ENCODE measurements around the gene GNL1.
A peak's percentile ranks its signal among the peaks of the same experiment; 100 is the strongest.
"Not testable (repeated sequence)": the region's sequence is repeated elsewhere in the genome, so short reads cannot be mapped to it uniquely, and the experiment has no call there.

GNL1 gene

DNA sequence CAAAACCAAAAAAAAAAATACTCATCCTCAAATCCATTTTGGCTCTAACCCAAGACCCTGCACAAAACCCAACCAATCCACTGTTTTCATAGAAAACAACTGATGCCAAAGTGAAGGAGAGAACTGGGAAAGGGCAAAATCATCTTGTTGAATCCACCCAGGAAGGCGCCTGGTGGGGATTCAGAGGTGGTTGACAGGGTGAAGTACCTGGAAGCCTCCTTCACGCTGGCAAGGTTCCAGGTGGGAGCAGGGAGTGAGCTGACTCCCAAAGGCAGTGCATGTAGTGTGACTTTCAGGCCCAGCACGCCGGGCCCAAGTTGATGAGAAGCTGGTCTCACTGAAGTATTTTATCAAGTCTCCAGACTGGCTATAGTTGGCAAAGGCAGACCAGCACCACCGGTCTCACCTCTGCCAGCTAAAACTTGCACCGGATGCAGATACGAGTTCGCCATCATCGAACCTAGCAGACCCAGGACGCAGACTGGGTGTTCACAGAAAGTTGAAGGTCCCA is 44.2 kb upstream of the GNL1 start:
- Histone ChIP-seq H3K36me3 (replicated peaks) (peaks cover 55% of the 10 kb centered on the region), H3K27ac (no peak overlapping the region), H3K4me3 (ENCODE audit: low read depth, low read length) (no peak overlapping the region), H3K27me3 (replicated peaks) (no peaks in the 10 kb centered on the region)
- DNase-seq = no peak
- TF ChIP-seq, protein P1, sequence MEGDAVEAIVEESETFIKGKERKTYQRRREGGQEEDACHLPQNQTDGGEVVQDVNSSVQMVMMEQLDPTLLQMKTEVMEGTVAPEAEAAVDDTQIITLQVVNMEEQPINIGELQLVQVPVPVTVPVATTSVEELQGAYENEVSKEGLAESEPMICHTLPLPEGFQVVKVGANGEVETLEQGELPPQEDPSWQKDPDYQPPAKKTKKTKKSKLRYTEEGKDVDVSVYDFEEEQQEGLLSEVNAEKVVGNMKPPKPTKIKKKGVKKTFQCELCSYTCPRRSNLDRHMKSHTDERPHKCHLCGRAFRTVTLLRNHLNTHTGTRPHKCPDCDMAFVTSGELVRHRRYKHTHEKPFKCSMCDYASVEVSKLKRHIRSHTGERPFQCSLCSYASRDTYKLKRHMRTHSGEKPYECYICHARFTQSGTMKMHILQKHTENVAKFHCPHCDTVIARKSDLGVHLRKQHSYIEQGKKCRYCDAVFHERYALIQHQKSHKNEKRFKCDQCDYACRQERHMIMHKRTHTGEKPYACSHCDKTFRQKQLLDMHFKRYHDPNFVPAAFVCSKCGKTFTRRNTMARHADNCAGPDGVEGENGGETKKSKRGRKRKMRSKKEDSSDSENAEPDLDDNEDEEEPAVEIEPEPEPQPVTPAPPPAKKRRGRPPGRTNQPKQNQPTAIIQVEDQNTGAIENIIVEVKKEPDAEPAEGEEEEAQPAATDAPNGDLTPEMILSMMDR (IDR thresholded peaks at IDR 0.05; ENCODE audit: low read depth, low read length, missing control alignments) = no peak
- in situ Hi-C loops (cut with HindIII; ENCODE audit: low pct_ligation_motif_present, low sequenced_read_pairs) = no loop called here

- Histone ChIP-seq H3K4me3 (ENCODE audit: low read depth, low read length) (no peak overlapping the region), H3K36me3 (replicated peaks) (peaks cover 49% of the 10 kb centered on the region), H3K27me3 (replicated peaks) (no peaks in the 10 kb centered on the region), H3K27ac (no peak overlapping the region)
- in situ Hi-C loops (cut with HindIII; ENCODE audit: low pct_ligation_motif_present, low sequenced_read_pairs) = no loop called here
- DNase-seq = no peak
- TF ChIP-seq, protein P1 (IDR thresholded peaks at IDR 0.05; ENCODE audit: low read depth, low read length, missing control alignments) = no peak
These were observed 43.5 kb upstream of the GNL1 start for GRCh38 chr6:30599625-30600324.

DNA sequence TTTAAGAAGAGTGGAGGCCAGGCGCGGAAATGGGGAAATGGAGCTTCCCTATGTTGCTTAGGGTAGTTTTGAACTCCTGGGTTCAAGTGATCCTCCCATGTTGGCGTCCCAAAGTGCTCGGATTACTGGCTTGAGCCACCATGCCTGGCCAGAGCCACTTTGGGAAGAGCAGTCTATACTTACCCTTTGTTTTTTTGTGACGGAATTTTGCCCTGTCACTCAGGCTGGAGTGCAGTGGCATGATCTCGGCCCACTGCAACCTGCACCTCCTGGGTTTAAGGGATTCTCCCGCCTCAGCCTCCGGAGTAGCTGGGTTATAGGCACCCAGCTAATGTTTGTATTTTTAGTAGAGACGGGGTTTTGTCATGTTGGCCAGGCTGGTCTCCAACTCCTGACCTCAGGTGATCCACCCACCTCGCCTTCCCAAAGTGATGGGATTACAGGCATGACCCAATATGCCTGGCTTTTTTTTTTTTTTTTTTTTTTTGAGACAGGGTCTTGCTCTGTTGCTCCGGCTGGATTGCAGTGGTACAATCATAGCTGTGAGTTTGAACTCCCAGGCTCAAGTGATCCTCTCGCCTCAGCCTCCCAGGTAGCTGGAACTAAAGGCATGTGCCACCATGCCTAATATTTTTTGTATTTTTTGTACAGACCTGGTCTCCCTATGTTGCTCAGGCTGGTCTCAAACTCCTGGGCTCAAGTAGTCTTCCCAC is 42.8 kb upstream of the GNL1 start:
- Histone ChIP-seq H3K4me3 (ENCODE audit: low read depth, low read length) (no peak overlapping the region), H3K36me3 (replicated peaks) (peaks cover 49% of the 10 kb centered on the region), H3K27me3 (replicated peaks) (no peaks in the 10 kb centered on the region), H3K27ac (no peak overlapping the region)
- in situ Hi-C loops (cut with HindIII; ENCODE audit: low pct_ligation_motif_present, low sequenced_read_pairs) = no loop called here
- DNase-seq = no peak
- TF ChIP-seq, protein P1 (IDR thresholded peaks at IDR 0.05; ENCODE audit: low read depth, low read length, missing control alignments) = no peak

- not testable (repeated sequence) for H3K27ac ChIP-seq
- H3K36me3 ChIP-seq (replicated peaks) = peaks cover 34% of the 10 kb centered on the region
These were observed 41.2 kb upstream of the GNL1 start for GRCh38 chr6:30597315-30598144.

DNA sequence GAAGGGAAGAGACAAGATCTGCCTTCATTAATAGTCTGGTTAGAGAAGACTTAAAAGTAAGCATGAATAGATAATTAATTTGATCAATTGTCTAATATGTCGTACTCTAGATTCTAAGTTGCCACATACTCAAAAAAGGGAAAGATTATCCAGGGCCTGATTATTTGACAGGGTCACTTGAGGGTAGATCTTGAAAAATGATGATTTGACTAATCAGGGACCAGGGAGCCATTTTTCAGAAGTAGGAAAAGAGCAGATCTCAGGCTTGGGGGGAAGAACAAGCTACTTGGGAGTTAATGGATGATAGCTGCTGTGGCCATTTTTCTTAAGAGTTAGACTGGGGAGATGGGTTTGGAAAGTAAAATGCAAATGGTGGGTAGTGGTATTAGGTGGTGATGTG is 36.0 kb upstream of the GNL1 start:
- in situ Hi-C loops (cut with HindIII; ENCODE audit: low pct_ligation_motif_present, low sequenced_read_pairs) = no loop called here
- Histone ChIP-seq H3K4me3 (ENCODE audit: low read depth, low read length) (no peak overlapping the region), H3K36me3 (replicated peaks) (peaks cover 48% of the 10 kb centered on the region), H3K27me3 (replicated peaks) (no peaks in the 10 kb centered on the region), H3K27ac (no peak overlapping the region)
- TF ChIP-seq, protein P1 (IDR thresholded peaks at IDR 0.05; ENCODE audit: low read depth, low read length, missing control alignments) = no peak
- no peak for DNase-seq

More at GRCh38 chr6:30597315-30598144, 41.2 kb upstream of the GNL1 start:
- peak; percentile 91 for DNase-seq
- H3K27me3 ChIP-seq (replicated peaks); in situ Hi-C loops (cut with HindIII; ENCODE audit: low pct_ligation_motif_present, low sequenced_read_pairs); H3K4me3 ChIP-seq (ENCODE audit: low read depth, low read length): not testable (repeated sequence)
- TF ChIP-seq, protein P1 (IDR thresholded peaks at IDR 0.05; ENCODE audit: low read depth, low read length, missing control alignments) = peak; percentile 84

All from brain microvascular endothelial cell (primary cell).